Measurements from ENCODE around the gene PTPRN2.

Gene PTPRN2

GRCh38 chr7:157538735-157539134 lies 1048.9 kb downstream of the PTPRN2 start:
- H3K27me3 Mint-ChIP-seq, result no peaks in the 10 kb centered on the region
- no peaks in the 10 kb centered on the region for H3K36me3 Mint-ChIP-seq (ENCODE audit: low read depth)
- H3K9me3 Mint-ChIP-seq, result no peaks in the 10 kb centered on the region
- no peaks in the 10 kb centered on the region for H3K4me1 Mint-ChIP-seq (ENCODE audit: low read depth)
- H3K27ac Mint-ChIP-seq, result no peak overlapping the region
- no peak overlapping the region for H3K4me3 Mint-ChIP-seq

- Mint-ChIP-seq H3K9me3 (peaks cover 4% of the 10 kb centered on the region), H3K36me3 (ENCODE audit: low read depth) (no peaks in the 10 kb centered on the region), H3K27me3 (no peaks in the 10 kb centered on the region), H3K4me3 (no peak overlapping the region), H3K27ac (no peak overlapping the region), H3K4me1 (ENCODE audit: low read depth) (no peaks in the 10 kb centered on the region)
Measured at GRCh38 chr7:157538321-157538720, 1049.3 kb downstream of the PTPRN2 start.

- H3K36me3 Mint-ChIP-seq (ENCODE audit: low read depth), result no peaks in the 10 kb centered on the region
- H3K9me3 Mint-ChIP-seq, result peaks cover 7% of the 10 kb centered on the region
- H3K4me3 Mint-ChIP-seq, result no peak overlapping the region
- H3K27me3 Mint-ChIP-seq, result no peaks in the 10 kb centered on the region
- no peaks in the 10 kb centered on the region for H3K4me1 Mint-ChIP-seq (ENCODE audit: low read depth)
- no peak overlapping the region for H3K27ac Mint-ChIP-seq
Measured at GRCh38 chr7:157537056-157537455, 1050.6 kb downstream of the PTPRN2 start.

DNA sequence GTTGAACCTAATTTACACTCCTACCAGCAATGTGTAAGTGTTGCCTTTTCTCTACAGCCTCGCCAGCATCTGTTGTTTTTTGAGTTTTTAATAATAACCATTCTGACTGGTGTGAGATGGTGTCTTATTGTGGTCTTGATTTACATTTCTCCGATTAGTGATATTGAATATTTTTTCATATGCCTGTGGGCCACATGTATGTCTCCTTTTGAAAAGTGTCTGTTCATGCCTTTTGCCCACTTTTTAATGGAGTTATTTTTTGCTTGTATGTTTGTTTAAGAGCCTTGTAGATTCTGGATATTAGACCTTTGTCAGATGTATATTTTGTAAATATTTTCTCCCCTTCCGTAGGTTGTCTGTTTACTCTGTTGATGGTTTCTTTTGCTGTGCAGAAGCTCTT lies 1055.6 kb downstream of the PTPRN2 start:
- Mint-ChIP-seq H3K4me1 (ENCODE audit: low read depth) (no peaks in the 10 kb centered on the region), H3K4me3 (no peak overlapping the region), H3K27me3 (no peaks in the 10 kb centered on the region), H3K27ac (no peak overlapping the region), H3K36me3 (ENCODE audit: low read depth) (no peaks in the 10 kb centered on the region), H3K9me3 (peaks cover 12% of the 10 kb centered on the region)

GRCh38 chr7:157529768-157530560 lies 1057.7 kb downstream of the PTPRN2 start:
- Mint-ChIP-seq H3K4me3 (no peak overlapping the region), H3K27ac (no peak overlapping the region), H3K27me3 (peaks cover 4% of the 10 kb centered on the region), H3K4me1 (ENCODE audit: low read depth) (no peaks in the 10 kb centered on the region), H3K9me3 (peaks cover 12% of the 10 kb centered on the region), H3K36me3 (ENCODE audit: low read depth) (no peaks in the 10 kb centered on the region)

- H3K27ac Mint-ChIP-seq, result no peak overlapping the region
- no peaks in the 10 kb centered on the region for H3K4me1 Mint-ChIP-seq (ENCODE audit: low read depth)
- peaks cover 6% of the 10 kb centered on the region for H3K27me3 Mint-ChIP-seq
- H3K9me3 Mint-ChIP-seq, result peaks cover 12% of the 10 kb centered on the region
- no peak overlapping the region for H3K4me3 Mint-ChIP-seq
- no peaks in the 10 kb centered on the region for H3K36me3 Mint-ChIP-seq (ENCODE audit: low read depth)
Measured at GRCh38 chr7:157528785-157529341, 1058.8 kb downstream of the PTPRN2 start.

- Mint-ChIP-seq H3K4me3 (no peak overlapping the region), H3K36me3 (ENCODE audit: low read depth) (no peaks in the 10 kb centered on the region), H3K27ac (no peak overlapping the region), H3K27me3 (peaks cover 6% of the 10 kb centered on the region), H3K4me1 (ENCODE audit: low read depth) (no peaks in the 10 kb centered on the region), H3K9me3 (peaks cover 5% of the 10 kb centered on the region)
Measured at GRCh38 chr7:157527686-157528085, 1059.9 kb downstream of the PTPRN2 start.

GRCh38 chr7:157526913-157527634 lies 1060.5 kb downstream of the PTPRN2 start:
- Mint-ChIP-seq H3K4me3 (no peak overlapping the region), H3K4me1 (ENCODE audit: low read depth) (no peaks in the 10 kb centered on the region), H3K36me3 (ENCODE audit: low read depth) (no peaks in the 10 kb centered on the region), H3K9me3 (peaks cover 5% of the 10 kb centered on the region), H3K27me3 (peaks cover 6% of the 10 kb centered on the region), H3K27ac (no peak overlapping the region)

- H3K4me1 Mint-ChIP-seq (ENCODE audit: low read depth), result no peaks in the 10 kb centered on the region
- H3K36me3 Mint-ChIP-seq (ENCODE audit: low read depth), result no peaks in the 10 kb centered on the region
- peaks cover 6% of the 10 kb centered on the region for H3K27me3 Mint-ChIP-seq
- no peak overlapping the region for H3K27ac Mint-ChIP-seq
- no peak overlapping the region for H3K4me3 Mint-ChIP-seq
- no peaks in the 10 kb centered on the region for H3K9me3 Mint-ChIP-seq
Measured at GRCh38 chr7:157526005-157526912, 1061.4 kb downstream of the PTPRN2 start.

GRCh38 chr7:157525491-157525915 lies 1062.1 kb downstream of the PTPRN2 start:
- Mint-ChIP-seq H3K4me3 (no peak overlapping the region), H3K36me3 (ENCODE audit: low read depth) (no peaks in the 10 kb centered on the region), H3K4me1 (ENCODE audit: low read depth) (no peaks in the 10 kb centered on the region), H3K9me3 (no peaks in the 10 kb centered on the region), H3K27ac (no peak overlapping the region), H3K27me3 (peaks cover 6% of the 10 kb centered on the region)

- H3K36me3 Mint-ChIP-seq (ENCODE audit: low read depth), result no peaks in the 10 kb centered on the region
- no peak overlapping the region for H3K4me3 Mint-ChIP-seq
- H3K27ac Mint-ChIP-seq, result no peak overlapping the region
- peaks cover 6% of the 10 kb centered on the region for H3K27me3 Mint-ChIP-seq
- H3K4me1 Mint-ChIP-seq (ENCODE audit: low read depth), result no peaks in the 10 kb centered on the region
- H3K9me3 Mint-ChIP-seq, result no peaks in the 10 kb centered on the region
Measured at GRCh38 chr7:157524731-157525130, 1062.9 kb downstream of the PTPRN2 start.

DNA sequence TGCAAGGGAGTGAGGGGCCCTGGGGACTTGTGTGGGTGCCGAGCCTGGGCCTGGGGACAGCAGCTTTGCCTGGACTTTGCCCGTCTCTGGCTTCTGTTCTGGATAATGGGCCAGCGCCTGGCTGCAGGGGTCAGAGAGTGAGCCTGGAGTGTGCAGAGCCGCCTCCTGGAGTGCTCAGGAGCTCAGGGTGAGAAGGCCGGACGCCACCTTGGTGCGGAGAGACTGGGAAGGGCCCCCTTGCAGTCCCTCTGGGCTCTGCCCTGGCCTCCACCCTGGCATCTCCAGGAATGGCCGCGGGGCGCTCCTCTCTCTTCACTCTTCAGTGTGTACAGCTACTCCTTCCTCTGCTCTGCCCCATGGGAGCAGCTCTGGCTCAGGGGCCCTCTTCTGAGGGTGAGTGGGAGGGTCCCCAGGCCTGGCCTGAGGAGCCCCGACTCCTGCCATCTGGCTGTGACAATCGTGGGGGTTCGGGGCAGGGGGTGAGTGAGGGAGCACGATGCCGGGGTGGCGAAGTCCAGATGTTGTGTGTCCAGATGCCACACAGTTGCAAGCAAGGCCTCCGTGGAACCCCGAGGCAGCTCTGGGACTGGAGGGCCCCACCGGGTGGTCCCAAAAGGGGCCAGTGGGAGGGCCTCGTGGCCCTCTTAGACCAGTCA lies 1063.7 kb downstream of the PTPRN2 start:
- H3K27me3 Mint-ChIP-seq, result peaks cover 6% of the 10 kb centered on the region
- no peak overlapping the region for H3K27ac Mint-ChIP-seq
- no peaks in the 10 kb centered on the region for H3K9me3 Mint-ChIP-seq
- no peak overlapping the region for H3K4me3 Mint-ChIP-seq
- no peaks in the 10 kb centered on the region for H3K4me1 Mint-ChIP-seq (ENCODE audit: low read depth)
- H3K36me3 Mint-ChIP-seq (ENCODE audit: low read depth), result no peaks in the 10 kb centered on the region

GRCh38 chr7:157523371-157523765 lies 1064.3 kb downstream of the PTPRN2 start:
- no peaks in the 10 kb centered on the region for H3K36me3 Mint-ChIP-seq (ENCODE audit: low read depth)
- H3K27me3 Mint-ChIP-seq, result peaks cover 6% of the 10 kb centered on the region
- no peak overlapping the region for H3K27ac Mint-ChIP-seq
- H3K4me1 Mint-ChIP-seq (ENCODE audit: low read depth), result no peaks in the 10 kb centered on the region
- H3K4me3 Mint-ChIP-seq, result no peak overlapping the region
- no peaks in the 10 kb centered on the region for H3K9me3 Mint-ChIP-seq

GRCh38 chr7:157522954-157523353 lies 1064.7 kb downstream of the PTPRN2 start:
- Mint-ChIP-seq H3K9me3 (no peaks in the 10 kb centered on the region), H3K27me3 (peaks cover 6% of the 10 kb centered on the region), H3K4me3 (no peak overlapping the region), H3K36me3 (ENCODE audit: low read depth) (no peaks in the 10 kb centered on the region), H3K4me1 (ENCODE audit: low read depth) (no peaks in the 10 kb centered on the region), H3K27ac (no peak overlapping the region)
